Measurements from ENCODE around the gene AP3B1. TPM values are rescaled to one million over a fixed set of nuclear protein-coding genes. Genes with fewer than 3 reads are reported as not detected.
A peak's percentile ranks its signal among the peaks of the same experiment; 100 is the strongest.

The AP3B1 gene, protein sequence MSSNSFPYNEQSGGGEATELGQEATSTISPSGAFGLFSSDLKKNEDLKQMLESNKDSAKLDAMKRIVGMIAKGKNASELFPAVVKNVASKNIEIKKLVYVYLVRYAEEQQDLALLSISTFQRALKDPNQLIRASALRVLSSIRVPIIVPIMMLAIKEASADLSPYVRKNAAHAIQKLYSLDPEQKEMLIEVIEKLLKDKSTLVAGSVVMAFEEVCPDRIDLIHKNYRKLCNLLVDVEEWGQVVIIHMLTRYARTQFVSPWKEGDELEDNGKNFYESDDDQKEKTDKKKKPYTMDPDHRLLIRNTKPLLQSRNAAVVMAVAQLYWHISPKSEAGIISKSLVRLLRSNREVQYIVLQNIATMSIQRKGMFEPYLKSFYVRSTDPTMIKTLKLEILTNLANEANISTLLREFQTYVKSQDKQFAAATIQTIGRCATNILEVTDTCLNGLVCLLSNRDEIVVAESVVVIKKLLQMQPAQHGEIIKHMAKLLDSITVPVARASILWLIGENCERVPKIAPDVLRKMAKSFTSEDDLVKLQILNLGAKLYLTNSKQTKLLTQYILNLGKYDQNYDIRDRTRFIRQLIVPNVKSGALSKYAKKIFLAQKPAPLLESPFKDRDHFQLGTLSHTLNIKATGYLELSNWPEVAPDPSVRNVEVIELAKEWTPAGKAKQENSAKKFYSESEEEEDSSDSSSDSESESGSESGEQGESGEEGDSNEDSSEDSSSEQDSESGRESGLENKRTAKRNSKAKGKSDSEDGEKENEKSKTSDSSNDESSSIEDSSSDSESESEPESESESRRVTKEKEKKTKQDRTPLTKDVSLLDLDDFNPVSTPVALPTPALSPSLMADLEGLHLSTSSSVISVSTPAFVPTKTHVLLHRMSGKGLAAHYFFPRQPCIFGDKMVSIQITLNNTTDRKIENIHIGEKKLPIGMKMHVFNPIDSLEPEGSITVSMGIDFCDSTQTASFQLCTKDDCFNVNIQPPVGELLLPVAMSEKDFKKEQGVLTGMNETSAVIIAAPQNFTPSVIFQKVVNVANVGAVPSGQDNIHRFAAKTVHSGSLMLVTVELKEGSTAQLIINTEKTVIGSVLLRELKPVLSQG
- 34.9 and 36.3 TPM in 2 replicates for total RNA-seq

DNA sequence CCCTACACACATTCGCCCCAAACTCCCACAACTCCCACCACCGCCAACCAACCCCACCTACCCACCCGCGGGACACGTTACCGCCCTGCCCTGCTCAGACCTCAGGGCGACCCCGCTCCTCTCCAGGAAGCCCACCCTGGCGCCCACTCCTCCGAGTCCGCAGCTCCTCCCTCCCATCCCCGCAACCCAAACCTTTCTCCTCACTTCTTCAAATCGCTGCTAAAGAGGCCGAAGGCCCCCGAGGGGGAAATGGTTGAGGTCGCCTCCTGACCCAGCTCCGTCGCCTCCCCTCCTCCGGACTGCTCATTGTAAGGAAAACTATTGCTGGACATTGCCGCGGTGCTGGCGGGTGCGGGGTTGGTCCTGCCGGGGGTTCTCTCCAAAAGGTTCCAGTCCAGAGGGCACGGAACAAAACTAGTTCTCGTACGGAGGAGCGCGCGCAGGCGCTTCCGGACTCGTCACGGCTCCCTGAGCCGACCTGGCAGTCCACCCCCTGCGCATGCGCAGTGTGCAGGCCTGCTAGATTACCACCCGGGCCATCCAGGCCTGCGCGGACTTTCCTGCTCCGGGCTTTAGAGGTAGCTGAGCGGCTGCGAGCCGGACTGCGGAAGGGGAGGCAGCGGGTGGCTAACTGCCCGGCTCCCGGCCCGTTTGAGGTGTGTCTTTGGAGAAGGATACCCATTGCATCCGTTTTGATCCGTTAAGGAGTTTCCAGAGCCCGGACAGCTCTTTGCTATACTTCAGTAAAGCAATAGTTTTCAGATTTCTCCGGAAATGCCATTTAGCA, at the start of gene AP3B1:
TSS of gene AP3B1 (minus strand) at position 451 of the 787 bp plus-strand sequence. CDS start at position 332, 119 bp downstream.
- peak; percentile 99 for DNase-seq (ENCODE audit: low read depth in 2 of 2)

DNA sequence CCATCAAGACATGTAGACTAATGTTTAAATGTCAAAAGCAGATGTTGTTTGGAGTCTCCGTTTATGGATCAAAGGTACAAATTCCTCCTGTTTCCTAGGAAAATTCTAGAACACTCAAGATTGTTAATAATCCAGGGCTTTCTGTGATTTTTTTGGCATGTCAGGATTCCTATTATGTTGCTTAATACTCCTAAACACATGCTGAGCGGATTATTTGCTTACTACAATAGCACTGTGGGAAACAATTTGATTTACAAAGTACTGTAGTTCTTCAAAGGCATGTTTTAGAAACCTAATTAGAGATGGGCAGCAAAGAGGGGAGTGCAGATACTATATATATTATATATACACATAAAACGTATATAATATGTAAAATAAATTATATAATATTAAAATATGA, 46.9 kb upstream of the AP3B1 start:
- no peak for DNase-seq (ENCODE audit: low read depth in 2 of 2)

DNA sequence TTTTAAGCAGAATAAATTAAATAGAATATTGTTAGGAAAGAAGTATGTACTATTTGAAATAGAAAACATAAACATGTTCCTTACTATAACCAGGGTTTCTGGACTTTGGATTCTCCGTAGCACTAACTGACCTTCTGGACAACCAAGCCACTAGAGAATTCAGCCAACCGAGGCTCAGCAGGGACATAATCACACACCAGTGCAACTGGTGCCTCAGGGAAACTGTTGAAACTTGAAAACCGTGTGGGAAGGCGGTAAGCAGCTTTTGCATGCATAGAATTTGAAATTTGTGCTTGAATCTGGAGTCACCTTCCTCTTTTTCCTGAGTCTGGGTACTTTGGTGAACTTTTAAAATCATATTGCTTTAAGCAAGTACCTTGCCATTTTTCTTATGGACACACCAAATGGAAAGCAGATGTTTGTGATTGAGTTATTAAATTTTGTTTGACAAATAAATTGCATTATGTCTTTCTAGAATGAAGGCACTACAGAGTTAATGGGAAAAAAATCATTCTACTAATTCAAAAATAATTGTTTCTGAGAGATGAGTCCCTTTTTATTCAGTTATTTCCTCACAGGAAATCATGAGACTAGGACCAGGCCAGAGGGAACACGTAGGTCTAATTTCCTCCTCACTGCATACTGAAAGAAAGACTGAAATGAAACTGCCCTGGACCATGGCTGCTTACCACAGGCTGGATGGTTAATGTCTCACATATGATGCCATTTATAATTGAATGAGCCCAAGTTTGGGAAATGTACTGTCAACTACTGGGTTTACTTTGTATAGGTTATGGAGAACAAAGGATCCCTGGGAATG, 45.3 kb upstream of the AP3B1 start:
- peak; percentile 65 to 81 for DNase-seq (ENCODE audit: low read depth in 2 of 2)

DNA sequence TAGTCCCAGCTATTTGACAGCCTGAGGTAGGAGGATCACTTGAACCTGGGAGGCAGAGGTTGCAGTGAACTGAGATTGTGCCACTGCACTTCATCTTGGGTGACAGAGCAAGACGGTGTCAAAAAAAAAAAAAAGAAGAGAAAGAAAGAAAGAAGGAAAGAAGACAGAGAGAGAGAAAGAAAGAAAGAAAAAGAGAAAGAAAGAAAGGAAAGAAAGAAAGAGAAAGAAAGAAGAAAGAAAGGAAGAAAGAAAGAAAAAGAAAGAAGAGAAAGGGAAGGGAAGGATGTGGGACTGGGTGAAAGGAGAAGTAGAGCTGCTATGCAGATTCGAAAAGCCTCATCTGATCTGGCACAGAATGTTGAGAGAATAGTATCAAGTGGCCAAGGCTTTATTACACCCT, 42.2 kb upstream of the AP3B1 start:
- DNase-seq (ENCODE audit: low read depth in 2 of 2): no peak

DNA sequence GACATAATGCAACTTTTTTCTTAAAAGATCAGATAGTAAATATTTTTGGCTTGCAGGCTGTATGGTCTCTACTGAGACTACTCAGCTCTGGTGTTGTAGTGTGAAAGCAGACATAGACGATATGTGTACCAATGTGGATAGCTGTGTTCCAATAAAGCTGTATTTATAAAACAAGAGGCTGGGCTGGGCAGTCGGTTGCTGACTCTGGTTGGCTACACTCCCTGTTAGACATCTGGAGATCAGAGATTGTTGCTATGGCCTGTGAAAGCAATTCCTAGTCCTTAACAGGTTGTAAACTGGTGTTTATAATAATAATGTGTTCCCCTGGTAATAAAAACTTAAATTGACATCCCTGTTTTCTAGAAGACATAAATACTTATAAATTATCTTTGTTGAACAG, 41.5 kb upstream of the AP3B1 start:
- no peak for DNase-seq (ENCODE audit: low read depth in 2 of 2)

DNA sequence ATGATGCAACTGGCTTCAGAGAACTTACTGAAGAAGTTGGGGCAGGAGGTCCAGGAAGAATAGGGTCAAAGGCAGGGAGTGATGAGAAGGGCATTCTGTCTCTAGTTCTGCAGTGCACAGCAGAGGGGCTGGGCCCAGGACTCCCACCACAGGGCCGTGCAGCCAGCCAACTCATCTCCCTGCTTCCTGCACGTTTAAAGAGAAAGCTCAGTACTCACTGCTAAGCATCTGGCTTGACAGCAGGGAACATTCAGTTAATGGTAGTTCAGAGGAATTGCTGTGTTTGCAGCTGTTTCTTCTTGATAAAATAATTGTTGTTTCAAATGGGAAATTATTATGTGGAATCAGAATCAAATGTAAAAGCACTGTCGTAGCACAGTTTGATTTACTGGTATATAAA, 40.3 kb upstream of the AP3B1 start:
- no peak for DNase-seq (ENCODE audit: low read depth in 2 of 2)

DNA sequence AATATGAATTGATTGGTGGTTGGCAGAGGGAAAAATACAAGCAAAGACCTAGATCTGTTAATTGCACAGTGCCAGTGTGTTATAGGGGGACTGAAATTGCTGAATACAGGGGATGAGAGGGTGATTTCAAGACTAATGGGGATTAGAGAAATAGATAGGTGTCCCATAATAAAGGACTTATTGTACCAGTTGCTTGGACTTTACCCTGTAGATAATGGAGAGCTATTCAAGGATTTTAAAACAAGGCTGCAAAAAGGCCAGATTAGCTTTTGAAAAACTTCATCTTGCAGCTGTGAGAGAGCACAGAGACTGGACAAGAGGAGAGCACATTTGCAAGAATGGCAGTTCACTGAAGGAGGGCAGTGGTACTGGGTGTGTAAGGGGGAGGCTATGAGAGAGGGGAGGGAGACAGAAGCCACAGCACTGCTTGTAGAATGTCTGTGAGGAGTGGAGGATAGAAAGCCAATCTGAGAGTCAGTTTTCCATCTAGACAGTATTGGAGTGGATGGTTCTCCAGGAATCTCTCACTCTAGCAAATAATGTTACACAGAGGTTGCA, 37.1 kb upstream of the AP3B1 start:
- DNase-seq (ENCODE audit: low read depth in 2 of 2): no peak

DNA sequence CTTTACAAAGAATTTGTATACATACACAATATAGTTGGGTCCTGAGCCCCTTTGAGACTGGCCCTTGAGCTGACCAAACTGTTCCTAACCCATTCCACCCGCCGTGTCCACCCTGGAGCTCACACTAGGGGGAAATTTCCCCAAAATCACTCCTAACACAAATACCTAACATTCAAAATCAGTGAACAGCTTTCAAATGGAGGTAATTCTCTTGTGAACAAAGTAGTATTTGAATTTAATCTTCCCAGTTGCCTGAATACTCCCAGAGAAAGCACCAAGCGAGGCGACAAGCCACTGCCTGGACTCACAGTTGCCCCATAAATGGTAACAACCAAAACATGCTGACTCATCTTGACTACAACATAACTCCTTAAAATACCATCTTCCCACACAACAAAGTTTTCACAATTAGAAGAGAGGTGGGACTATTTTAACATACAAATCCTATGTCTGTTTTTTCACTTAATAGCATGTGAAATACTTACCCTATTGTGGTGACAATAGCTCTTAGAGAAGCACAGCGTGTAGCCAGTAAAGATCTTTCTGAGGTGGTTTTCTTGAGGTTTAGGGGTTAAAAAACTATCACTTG, 34.2 kb upstream of the AP3B1 start:
- DNase-seq (ENCODE audit: low read depth in 2 of 2): no peak

DNA sequence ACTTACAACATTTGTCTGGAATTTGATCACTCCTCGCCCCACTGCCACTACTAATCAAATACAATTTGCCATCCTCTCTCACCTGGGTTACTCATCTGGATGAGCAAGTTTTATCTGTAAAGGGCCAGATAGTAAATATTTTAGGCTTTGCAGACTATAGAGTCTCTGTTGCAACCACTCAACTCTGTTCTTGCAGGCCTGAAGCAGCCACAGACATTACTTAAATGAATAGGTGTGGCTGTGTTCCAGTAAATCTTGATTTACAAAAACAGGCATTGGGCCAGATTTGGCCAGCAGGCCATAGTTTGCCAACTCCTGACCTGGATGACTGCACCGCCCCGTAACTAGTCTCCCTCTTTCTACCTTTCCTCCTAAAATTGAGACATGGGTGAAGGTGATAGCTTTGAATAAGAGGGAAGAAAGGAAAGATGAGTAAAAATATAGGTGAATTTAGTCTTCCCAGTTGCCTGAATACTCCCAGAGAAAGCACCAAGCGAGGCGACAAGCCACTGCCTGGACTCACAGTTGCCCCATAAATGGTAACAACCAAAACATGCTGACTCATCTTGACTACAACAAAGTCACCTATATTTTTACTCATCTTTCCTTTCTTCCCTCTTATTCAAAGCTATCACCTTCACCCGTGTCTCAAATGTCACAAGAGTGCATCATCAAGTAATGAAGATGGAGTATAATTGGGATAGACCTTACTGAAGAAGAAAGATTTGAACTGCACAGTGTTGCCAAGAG, 33.4 kb upstream of the AP3B1 start:
- DNase-seq (ENCODE audit: low read depth in 2 of 2): no peak

DNA sequence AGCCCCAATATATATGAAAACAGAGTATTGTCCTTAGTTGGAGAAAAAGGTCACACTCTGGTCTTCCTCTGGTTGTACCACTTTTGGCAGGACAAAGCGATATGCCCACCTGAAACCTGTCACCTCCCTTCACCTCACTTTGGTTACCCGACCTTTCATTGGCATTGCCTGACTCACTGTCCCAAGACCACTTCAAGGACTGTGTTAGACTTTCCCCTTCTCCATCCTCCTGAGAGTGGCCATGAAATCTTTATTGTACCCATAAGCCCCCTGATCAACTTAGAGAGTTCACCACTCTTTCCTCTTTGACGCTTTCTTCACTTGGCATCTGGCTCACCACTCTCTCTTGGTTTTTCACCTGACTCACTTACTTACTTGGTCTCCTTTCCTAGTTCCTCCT, 32.4 kb upstream of the AP3B1 start:
- no peak for DNase-seq (ENCODE audit: low read depth in 2 of 2)

DNA sequence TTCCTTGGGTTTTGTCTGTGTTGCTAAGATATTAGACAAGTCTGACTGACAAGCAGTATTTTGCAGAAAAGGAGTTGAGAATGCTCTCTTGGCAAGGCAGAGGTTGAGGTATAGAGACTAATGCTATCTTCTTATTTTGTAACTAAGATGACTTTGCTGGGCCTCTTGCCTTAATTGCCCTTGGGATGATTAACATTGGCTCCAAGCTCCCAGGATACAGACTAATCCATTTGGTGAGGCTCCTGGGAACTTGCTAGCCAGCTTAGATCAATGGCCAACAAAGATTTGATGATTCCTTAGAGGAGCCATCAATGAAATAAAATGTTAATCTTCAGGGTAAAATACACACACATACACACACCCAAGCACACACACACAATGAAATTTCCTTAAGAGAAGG, 28.7 kb upstream of the AP3B1 start:
- DNase-seq (ENCODE audit: low read depth in 2 of 2): no peak

DNA sequence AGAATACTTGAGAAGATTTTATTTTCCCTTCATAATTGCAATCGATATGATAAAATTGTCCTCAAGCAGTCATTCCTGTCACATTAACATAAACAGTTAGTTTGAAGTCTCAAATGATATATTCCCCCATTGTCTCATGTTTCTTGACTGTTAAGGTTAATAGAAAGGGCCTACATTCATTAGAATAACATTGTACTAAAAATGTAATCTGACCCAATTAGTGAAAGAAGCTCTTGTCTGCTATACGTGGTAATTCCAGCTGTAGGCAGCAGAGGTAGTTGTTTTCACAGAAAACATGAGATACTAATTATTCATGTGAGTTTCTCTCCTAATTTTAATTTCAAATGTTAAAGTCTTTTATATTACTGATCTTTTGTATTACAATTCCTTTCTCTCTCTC, 25.9 kb upstream of the AP3B1 start:
- peak; percentile 60 to 71 for DNase-seq (ENCODE audit: low read depth in 2 of 2)

DNA sequence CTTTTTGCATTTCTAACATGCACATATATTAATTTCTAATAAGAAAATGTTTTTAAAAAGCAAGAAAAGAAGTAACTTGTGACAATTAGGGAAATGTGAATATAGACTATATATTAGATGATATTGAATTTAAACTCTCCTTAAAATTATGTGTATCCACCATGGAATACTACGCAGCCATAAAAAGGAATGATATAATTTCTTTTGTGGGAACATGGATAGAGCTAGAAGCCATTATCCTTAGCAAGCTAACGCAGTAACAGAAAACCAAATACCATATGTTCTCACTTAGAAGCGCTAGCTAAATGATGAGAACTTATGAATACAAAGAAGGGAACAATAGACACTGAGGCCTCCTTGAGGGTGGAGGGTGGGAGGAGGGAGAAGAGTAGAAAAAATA, 23.8 kb upstream of the AP3B1 start:
- no peak for DNase-seq (ENCODE audit: low read depth in 2 of 2)

DNA sequence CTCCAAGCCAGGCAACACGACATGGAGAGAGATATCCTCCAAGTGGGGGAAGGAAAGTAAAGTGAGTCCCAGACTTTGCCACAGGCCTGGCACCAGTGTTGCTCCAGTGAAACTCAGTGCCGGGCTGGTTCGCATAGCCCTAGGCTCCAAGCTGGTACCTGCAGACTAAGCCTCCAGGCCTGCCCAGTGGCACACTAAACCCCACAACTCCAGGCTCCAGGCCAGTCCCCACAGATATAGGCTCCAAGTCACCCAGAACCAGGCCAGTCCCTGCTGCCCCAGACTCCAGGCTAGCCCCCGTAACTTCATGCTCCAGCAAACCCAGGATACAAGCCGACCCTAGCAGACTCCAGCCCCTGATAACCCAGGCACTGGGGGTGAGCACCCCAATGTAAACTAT, 23.0 kb upstream of the AP3B1 start:
- no peak for DNase-seq (ENCODE audit: low read depth in 2 of 2)

DNA sequence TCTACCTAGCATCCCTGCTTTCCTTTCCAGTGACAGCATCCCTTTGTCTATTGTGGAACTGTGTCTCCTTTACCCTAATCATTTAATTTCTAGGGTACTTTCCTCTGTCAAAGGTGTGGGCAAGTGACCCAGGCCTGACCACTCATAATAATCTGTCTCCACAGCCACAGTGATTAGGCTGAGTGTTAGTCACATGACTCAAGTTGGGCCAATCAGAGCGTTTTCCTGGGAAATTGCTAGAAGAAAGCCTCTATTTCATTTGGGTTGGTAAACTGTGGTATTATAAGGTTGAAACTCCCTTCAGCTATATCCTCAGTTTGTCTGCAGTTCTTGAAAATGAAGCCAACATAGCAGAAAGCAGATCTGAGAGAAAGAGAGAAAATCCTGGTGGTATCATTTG, 14.2 kb upstream of the AP3B1 start:
- DNase-seq (ENCODE audit: low read depth in 2 of 2): no peak

DNA sequence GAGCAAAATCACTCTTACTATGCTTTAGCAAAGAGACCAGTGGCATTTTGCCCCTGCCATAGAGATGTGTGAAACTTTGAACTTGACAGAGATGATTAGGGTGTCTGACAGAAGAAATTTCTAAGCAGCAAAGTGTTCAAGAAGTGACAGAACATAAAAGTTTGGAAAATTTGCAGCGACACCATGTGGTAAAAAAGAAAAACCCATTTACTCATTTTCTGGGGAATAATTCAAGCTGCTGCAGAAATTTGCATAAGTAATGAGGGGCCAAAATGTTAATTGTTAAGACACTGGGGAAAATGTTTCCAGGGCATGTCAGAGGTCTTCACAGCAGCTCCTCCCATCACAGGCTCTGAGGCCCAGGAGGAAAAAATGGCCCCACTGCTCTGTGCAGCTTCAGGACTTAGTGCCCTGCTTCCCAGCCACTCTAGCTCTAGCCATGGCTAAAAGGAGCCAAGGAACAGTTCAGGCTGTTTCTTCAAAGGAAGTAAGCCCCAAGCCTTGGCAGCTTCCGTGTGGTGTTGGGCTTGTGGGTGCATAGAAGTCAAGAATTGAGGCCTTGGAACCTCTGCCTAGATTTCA, 6.1 kb upstream of the AP3B1 start:
- peak; percentile 48 to 50 for DNase-seq (ENCODE audit: low read depth in 2 of 2)

DNA sequence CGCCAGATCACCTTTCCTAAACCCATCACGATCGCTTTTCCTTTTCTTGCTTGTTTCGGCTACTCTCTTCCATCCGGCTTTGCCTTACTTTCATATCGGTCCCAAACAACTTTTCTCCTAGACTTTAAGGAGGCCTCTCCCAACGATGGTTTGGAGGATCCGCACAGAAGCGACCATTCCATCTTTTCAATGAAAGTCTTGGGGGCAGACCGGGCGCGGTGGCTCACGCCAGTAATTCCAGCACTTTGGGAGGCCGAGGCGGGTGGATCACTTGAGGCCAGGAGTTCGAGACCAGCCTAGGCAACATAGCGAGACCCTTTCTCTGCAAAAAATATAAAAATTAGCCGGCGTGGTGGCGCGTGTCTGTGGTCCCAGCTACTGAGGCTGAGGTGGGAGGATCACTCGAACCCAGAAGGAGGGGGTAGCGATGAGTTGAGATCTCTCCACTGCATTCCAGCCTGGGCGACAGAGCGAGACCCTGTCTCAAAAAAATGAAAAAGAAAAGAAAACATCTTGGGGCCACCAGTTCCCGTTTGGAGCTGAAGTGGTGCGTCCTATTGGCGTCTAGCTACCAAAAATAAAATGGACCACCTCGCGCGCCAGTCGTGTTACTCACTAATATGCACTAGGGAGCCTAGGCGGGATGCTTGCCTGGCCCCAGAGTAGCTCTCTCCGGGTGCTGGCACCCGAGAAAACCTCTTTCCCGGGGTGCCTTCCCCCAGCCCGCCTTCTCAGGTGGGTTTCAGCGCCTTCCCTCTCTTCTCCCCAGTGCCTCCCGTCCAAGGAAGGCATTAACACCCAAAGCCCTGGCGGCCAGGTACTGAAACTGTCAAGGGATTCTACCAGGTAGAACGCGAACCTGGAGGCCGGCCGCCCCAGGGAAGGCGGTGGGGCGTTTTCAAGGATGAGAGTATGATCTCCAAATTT, 800 bp upstream of the AP3B1 start:
- DNase-seq (ENCODE audit: low read depth in 2 of 2): peak in 1 of 2 donors; percentile 5

DNA sequence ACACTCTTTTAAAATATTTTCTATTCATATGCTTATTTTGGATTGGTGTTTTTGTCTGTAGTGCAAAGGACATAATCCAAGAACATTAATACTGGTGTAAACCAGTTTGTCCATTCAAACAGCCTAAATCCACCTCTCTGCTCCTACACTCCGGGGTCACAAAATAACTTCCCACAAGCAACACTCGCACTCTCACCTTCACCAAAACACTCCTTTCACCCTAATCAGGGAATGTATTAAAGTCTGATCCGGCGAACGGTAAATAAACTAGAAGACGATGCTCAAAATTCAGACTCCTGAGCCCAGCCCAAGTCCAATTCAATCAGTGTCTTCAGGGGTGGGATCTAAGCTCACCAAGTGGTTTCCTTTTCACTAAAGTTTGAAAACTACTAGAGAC, 649 bp downstream of the AP3B1 start:
- peak; percentile 17 to 22 for DNase-seq (ENCODE audit: low read depth in 2 of 2)

Data from lung microvascular endothelial cell (primary cell).